AG04450 (cell line): ENCODE results near the gene TRIM66. TPM values are rescaled to one million over a fixed set of nuclear protein-coding genes. Genes with fewer than 3 reads are reported as not detected.
"Not testable (repeated sequence)": the region's sequence is repeated elsewhere in the genome, so short reads cannot be mapped to it uniquely, and the experiment has no call there.

Experiments
- CTCF ChIA-PET: fragments of 300-600, 350-600 bp; formaldehyde crosslinking; extraction: SDS; loops from one replicate; lab custom pipeline; 2022; ENCODE audit warnings: antibody characterized with exemption, inconsistent platforms; lab: Charles Lee
- POLR2A ChIA-PET: fragments of 350-600 bp; formaldehyde crosslinking; extraction: SDS; loops from one replicate; lab custom pipeline; 2021; ENCODE audit warnings: antibody characterized with exemption, inconsistent platforms; lab: Yijun Ruan, JAX
- DNase-seq: peaks from one replicate; pipeline ENCODE4 v3.0.0-alpha.2; 2011; ENCODE audit warnings: low read depth, low spot score
- H3K27ac ChIP-seq: one replicate; pipeline ENCODE4 v1.5.1; 2012; ENCODE audit warnings: low read depth, low read length, control low read depth
- H3K27me3 ChIP-seq: one replicate; pipeline ENCODE4 v1.6.0; 2012; ENCODE audit warnings: low read length; ENCODE audit not compliant: control insufficient read depth, insufficient read depth
- H3K4me3 ChIP-seq: 2 replicates; pipeline ENCODE4 v1.5.1; 2011; ENCODE audit warnings: mild to moderate bottlenecking, low read depth, low read length, control low read depth
- H3K9me3 ChIP-seq: 2 replicates; pipeline ENCODE4 v1.5.1; 2012; ENCODE audit warnings: low read length; ENCODE audit not compliant: control insufficient read depth, insufficient read depth
- polyA plus RNA-seq: library from polyadenylated mRNA; depleted of rRNA; stranded (reverse); fragments of >200 nt; gene quantifications from 2 replicates; pipeline ENCODE4 v1.2.3, GENCODE V29; 2011
- TF ChIP-seq, protein P1 (sequence below): IDR thresholded peaks from 2 replicates; pipeline ENCODE4 v1.5.1; 2011; ENCODE audit warnings: low read depth, low read length, control low read depth, inconsistent platforms

TRIM66 gene
- polyA plus RNA-seq, 1 experiment = 6.3 TPM

DNA sequence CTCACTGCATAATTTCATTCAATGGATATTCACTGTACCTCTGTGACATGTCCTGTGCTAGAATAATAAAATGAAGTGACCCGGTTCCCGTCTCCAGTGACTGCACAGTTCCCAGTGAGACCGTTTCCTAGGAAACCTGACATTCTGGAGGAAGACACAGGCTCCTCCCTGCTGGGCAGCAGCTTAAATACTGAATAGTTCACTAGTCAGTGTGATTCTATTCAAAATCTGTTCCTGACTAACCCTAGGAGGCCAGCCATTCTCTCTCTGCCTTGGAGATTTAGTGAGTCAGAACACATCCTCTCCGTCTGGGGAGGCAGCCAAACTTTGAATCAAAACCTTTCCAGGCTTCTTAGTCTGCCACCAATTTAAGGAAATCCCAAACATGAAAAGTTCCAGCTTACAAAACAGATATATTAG, 11.3 kb downstream of the TRIM66 start:
- Histone ChIP-seq H3K4me3 (no peak overlapping the region; the same call in 1 of the 2 replicates), H3K27me3 (no peaks in the 10 kb centered on the region), H3K27ac (peak overlapping the region; percentile 87), H3K9me3 (no peaks in the 10 kb centered on the region)
- DNase-seq = peak; percentile 86
- POLR2A ChIA-PET = interaction anchor here (0.6 to 1.5 kb wide), 6 partner anchors 11 to 143 kb away, joined by 3 to 15 read pairs (median 4); partner anchors contain the start of genes RPL27A and TRIM66
- TF ChIP-seq, protein P1, sequence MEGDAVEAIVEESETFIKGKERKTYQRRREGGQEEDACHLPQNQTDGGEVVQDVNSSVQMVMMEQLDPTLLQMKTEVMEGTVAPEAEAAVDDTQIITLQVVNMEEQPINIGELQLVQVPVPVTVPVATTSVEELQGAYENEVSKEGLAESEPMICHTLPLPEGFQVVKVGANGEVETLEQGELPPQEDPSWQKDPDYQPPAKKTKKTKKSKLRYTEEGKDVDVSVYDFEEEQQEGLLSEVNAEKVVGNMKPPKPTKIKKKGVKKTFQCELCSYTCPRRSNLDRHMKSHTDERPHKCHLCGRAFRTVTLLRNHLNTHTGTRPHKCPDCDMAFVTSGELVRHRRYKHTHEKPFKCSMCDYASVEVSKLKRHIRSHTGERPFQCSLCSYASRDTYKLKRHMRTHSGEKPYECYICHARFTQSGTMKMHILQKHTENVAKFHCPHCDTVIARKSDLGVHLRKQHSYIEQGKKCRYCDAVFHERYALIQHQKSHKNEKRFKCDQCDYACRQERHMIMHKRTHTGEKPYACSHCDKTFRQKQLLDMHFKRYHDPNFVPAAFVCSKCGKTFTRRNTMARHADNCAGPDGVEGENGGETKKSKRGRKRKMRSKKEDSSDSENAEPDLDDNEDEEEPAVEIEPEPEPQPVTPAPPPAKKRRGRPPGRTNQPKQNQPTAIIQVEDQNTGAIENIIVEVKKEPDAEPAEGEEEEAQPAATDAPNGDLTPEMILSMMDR = no peak
- CTCF ChIA-PET = no interaction called here

DNA sequence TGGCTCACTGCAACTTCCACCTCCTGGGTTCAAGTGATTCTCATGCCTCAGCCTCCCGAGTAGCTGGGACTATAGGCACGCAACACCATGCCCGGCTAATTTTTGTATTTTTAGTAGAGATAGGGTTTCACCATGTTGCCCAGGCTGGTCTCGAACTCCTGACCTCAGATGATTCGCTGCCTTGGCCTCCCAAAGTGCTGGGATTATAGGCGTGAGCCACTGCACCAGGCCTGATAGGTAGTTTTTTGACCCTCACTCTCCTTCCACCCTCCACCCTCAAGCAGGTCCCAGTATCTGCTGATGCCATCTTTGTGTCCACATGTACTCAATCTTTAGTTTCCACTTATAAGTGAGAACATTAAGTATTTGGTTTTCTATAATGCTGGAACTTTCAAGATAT, 12.4 kb downstream of the TRIM66 start:
- H3K9me3 ChIP-seq, CTCF ChIA-PET, POLR2A ChIA-PET: not testable (repeated sequence)

DNA sequence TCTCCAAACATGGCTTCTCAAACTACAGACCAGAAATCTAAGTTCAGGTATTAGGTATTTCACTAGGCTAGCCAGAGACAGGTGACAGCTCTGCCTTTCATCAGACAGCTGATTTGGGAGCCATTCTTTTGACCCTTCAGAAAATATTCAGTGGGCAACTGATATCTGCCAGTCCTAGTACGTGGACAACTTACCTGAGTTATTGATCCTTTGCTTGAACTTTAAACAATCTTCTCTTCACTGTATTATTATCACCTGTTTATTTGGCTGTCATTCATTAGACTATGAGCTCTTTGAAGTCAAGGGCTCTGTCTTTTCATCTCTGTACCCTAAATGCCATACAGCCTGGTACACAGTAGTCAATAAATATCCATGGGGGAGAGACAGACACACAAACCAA, 17.2 kb downstream of the TRIM66 start:
- POLR2A ChIA-PET = no interaction called here
- DNase-seq = no peak
- Histone ChIP-seq H3K27me3 (no peaks in the 10 kb centered on the region), H3K27ac (no peak overlapping the region), H3K9me3 (no peaks in the 10 kb centered on the region), H3K4me3 (no peak overlapping the region)
- TF ChIP-seq, protein P1 = no peak
- CTCF ChIA-PET = no interaction called here

More for the DNA sequence above, 12.4 kb downstream of the TRIM66 start:
- H3K27ac ChIP-seq, DNase-seq, H3K4me3 ChIP-seq, H3K27me3 ChIP-seq: not testable (repeated sequence)

DNA sequence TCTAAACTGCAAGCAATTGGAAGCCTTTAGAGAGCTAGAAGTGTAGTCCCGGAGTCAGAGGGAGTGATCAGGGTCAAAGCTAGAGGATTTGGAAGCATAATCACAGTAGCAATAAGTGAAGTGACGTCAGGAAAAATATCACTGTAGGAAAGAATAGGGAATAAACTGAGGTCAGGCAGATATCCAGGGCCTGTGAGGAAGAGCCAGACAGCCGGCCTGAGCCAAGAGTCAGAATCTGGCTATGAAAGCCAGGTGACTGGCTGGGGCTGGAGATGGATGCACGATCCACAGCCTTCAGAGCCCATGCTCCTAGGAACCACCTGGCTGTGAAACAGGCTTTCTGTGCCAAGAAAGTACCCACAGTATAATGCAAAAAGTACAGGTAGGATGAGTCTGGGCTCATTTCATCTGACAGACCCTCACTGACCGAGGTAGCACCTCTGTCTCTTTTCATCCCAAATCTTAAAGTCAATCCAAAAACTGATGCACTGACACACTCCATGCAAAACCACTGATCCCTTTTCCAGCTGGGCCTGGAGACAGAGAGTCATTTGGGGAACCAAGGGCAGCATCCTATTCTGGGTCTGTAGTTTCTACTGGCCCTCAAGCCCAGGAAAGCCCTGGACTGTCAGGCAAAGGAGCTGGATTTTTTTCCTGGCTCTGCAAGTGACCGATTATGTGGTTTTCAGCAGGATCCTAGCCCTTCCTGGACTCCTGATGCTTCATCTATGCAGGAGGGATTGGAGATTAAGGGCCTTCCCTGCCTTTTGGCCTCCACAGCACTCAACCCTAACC, 21.3 kb downstream of the TRIM66 start:
- H3K27ac ChIP-seq = no peak overlapping the region
- DNase-seq = no peak
- TF ChIP-seq, protein P1 = no peak
- POLR2A ChIA-PET = interaction anchor here (1.2 kb wide), 1 partner anchor 149 kb away, joined by 5 read pairs; a partner anchor contains a TSS
- H3K27me3 ChIP-seq = no peaks in the 10 kb centered on the region
- CTCF ChIA-PET = no interaction called here
- no peaks in the 10 kb centered on the region for H3K9me3 ChIP-seq
- no peak overlapping the region for H3K4me3 ChIP-seq

DNA sequence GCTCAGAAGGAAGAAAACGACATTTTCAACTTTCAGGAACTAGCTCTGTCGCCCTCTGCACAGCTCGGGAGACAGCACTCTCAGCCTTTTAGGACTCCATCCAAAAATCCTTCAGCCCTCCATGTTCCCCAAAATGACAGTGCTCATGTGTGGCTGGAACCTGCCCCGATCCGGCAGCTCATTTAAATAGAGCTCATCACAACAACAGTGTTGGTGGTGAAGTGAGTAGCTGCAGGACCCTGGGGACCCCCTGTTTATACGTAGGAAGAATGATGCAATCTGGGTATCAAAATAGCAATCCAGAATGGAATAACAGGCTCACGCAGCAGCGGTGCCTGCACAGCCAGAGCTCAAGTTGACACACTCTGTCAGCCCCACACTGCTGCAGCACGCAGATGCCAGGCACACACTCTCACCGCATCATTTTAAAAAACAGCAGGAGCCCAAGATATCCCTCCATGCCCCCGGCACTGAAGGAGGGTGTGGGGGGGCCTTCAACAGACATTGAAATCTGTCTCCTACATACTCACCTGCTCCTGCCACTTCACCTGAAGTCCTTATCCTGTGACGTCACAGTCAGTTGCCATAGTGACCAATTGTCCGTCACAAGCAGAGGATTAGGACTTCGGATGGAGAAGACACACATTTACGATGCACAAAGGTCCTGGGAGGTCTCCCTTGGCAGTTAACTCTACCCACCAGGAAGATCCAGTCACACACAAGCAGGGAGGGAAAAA, 24.0 kb downstream of the TRIM66 start:
- Histone ChIP-seq H3K27ac (no peak overlapping the region), H3K27me3 (no peaks in the 10 kb centered on the region), H3K9me3 (no peaks in the 10 kb centered on the region), H3K4me3 (no peak overlapping the region)
- TF ChIP-seq, protein P1 = no peak
- ChIA-PET CTCF (no interaction called here), POLR2A (no interaction called here)
- no peak for DNase-seq
